Upper lobe of left lung (tissue), 6 donors: ENCODE measurements around the gene SRC. TPM values are rescaled to one million over a fixed set of nuclear protein-coding genes. Genes with fewer than 3 reads are reported as not detected.

Source experiments
- ATAC-seq, 2 donors: fragments of 200-7000 bp; cut with Tn5 transposase; one replicate each; pipeline ENCODE4 v1.9.1; 2022; ENCODE audit warnings: mild to moderate bottlenecking in 2 of 2, moderate library complexity in 2 of 2; ENCODE audit not compliant: low FRiP score in 2 of 2
- DNase-seq, 2 donors: peaks; one replicate each; pipeline ENCODE4 v3.0.0-alpha.2; 2019 to 2020
- H3K27ac ChIP-seq, 4 donors: fragments of 200-600 bp; sonication (generic); one replicate each; pipeline ENCODE4 v1.5.1; 2016 to 2019
- H3K27me3 ChIP-seq, 4 donors: fragments of 200-600 bp; sonication (generic); one replicate each; pipeline ENCODE4 v1.5.1; 2017 to 2019
- H3K36me3 ChIP-seq, 4 donors: fragments of 200-600 bp; sonication (generic); one replicate each; pipeline ENCODE4 v1.5.1; 2016 to 2019
- H3K4me1 ChIP-seq, 4 donors: fragments of 200-600 bp; sonication (generic); one replicate each; pipeline ENCODE4 v1.5.1; 2018 to 2019
- H3K4me3 ChIP-seq, 4 donors: fragments of 200-600 bp; sonication (generic); one replicate each; pipeline ENCODE4 v1.5.1; 2017 to 2019; ENCODE audit warnings: mild to moderate bottlenecking in 2 of 4, moderate library complexity in 1 of 4
- H3K9me3 ChIP-seq, 4 donors: fragments of 200-600 bp; sonication (generic); one replicate each; pipeline ENCODE4 v1.5.1; 2018 to 2019
- EP300 ChIP-seq, 4 donors: sonication (generic); formaldehyde crosslinking; IDR thresholded peaks; one replicate each; pipeline ENCODE4 v1.5.1; 2017; ENCODE audit warnings: antibody characterized with exemption in 4 of 4, control low read depth in 2 of 4
- POLR2A ChIP-seq, 4 donors: fragments of 450-650 bp; IDR thresholded peaks; one replicate each; pipeline ENCODE4 v1.5.1; 2016 to 2017; ENCODE audit warnings: antibody characterized with exemption in 4 of 4, mild to moderate bottlenecking in 2 of 4
- POLR2AphosphoS5 ChIP-seq, 2 donors: sonication (generic); formaldehyde crosslinking; IDR thresholded peaks; one replicate each; pipeline ENCODE4 v1.5.1; 2017; ENCODE audit warnings: antibody characterized with exemption in 2 of 2
- WGBS, 2 donors: methylation state at CpG; one replicate each; pipeline ENCODE4 v1.1.5; 2017 to 2018; 5-methylcytosine and 5-hydroxymethylcytosine counted together
- total RNA-seq, 6 donors: library from RNA; depleted of rRNA in 4 of 6; stranded (reverse); fragments of >200 nt in 4 of 6; gene quantifications; one replicate each; pipeline versions ENCODE4 v1.1.0 to v1.2.1, GENCODE V29; 2016 to 2021
- TF ChIP-seq, protein P1 (sequence below), 6 experiments: fragments of 450-650 bp in 4 of 6; fragments of 200-600 bp in 2 of 6; sonication (generic) in 2 of 6; IDR thresholded peaks; one replicate each; pipeline ENCODE4 v1.5.1; 2016 to 2019; ENCODE audit warnings: antibody characterized with exemption in 6 of 6
- donor health status: DM: no; HTN: no; CAD: no; lungs with moderate emphysema.
- donor health status: DM: no; HTN: yes; CAD: no; lungs with severe emphysema.

SRC gene
- total RNA-seq, 6 donors from 2014 or later = 31.1 to 115 (median 66.8) TPM

- H3K36me3 ChIP-seq = peaks cover 0 to 2% (median 0%) of the 10 kb centered on the region in 4 donors
- H3K27ac ChIP-seq = no peak overlapping the region
- peaks cover 15 to 37% (median 31%) of the 10 kb centered on the region in 4 donors for H3K4me1 ChIP-seq
- H3K4me3 ChIP-seq = no peak overlapping the region
- no peak for DNase-seq
- WGBS, 2 donors = 90 to 92% methylated on average over 6 of the region's 6 CpGs
- H3K27me3 ChIP-seq = no peaks in the 10 kb centered on the region
- TF ChIP-seq POLR2A (IDR thresholded peaks at IDR 0.05) (no peak), EP300 (IDR thresholded peaks at IDR 0.05) (no peak), POLR2AphosphoS5 (IDR thresholded peaks at IDR 0.05) (no peak)
- TF ChIP-seq, protein P1, sequence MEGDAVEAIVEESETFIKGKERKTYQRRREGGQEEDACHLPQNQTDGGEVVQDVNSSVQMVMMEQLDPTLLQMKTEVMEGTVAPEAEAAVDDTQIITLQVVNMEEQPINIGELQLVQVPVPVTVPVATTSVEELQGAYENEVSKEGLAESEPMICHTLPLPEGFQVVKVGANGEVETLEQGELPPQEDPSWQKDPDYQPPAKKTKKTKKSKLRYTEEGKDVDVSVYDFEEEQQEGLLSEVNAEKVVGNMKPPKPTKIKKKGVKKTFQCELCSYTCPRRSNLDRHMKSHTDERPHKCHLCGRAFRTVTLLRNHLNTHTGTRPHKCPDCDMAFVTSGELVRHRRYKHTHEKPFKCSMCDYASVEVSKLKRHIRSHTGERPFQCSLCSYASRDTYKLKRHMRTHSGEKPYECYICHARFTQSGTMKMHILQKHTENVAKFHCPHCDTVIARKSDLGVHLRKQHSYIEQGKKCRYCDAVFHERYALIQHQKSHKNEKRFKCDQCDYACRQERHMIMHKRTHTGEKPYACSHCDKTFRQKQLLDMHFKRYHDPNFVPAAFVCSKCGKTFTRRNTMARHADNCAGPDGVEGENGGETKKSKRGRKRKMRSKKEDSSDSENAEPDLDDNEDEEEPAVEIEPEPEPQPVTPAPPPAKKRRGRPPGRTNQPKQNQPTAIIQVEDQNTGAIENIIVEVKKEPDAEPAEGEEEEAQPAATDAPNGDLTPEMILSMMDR (IDR thresholded peaks at IDR 0.05) = no peak
- no peaks in the 10 kb centered on the region for H3K9me3 ChIP-seq
- no peak for ATAC-seq
Measured at GRCh38 chr20:37360391-37361115, 14.6 kb downstream of the SRC start.

- peaks cover 0 to 5% (median 0%) of the 10 kb centered on the region in 4 donors for H3K36me3 ChIP-seq
- DNase-seq = peak; percentile 18 to 67
- ATAC-seq = no peak
- no peaks in the 10 kb centered on the region for H3K27me3 ChIP-seq
- H3K27ac ChIP-seq = no peak overlapping the region
- H3K4me3 ChIP-seq = no peak overlapping the region
- H3K4me1 ChIP-seq = peaks cover 10 to 30% (median 23%) of the 10 kb centered on the region in 4 donors
- TF ChIP-seq, protein P1 (IDR thresholded peaks at IDR 0.05) = no peak
- TF ChIP-seq POLR2AphosphoS5 (IDR thresholded peaks at IDR 0.05) (no peak), EP300 (IDR thresholded peaks at IDR 0.05) (no peak), POLR2A (IDR thresholded peaks at IDR 0.05) (no peak)
- no peaks in the 10 kb centered on the region for H3K9me3 ChIP-seq
- 85 to 88% methylated on average over 8 of the region's 8 CpGs for WGBS, 2 donors
Measured at GRCh38 chr20:37361336-37361735, 15.4 kb downstream of the SRC start.

- Histone ChIP-seq H3K36me3 (peaks cover 0 to 5% (median 0%) of the 10 kb centered on the region in 4 donors), H3K4me1 (peaks cover under 1 to 21% (median 14%) of the 10 kb centered on the region in 4 donors), H3K27ac (no peak overlapping the region), H3K4me3 (no peak overlapping the region), H3K9me3 (no peaks in the 10 kb centered on the region), H3K27me3 (no peaks in the 10 kb centered on the region)
- TF ChIP-seq POLR2A (IDR thresholded peaks at IDR 0.05) (no peak), POLR2AphosphoS5 (IDR thresholded peaks at IDR 0.05) (no peak), EP300 (IDR thresholded peaks at IDR 0.05) (no peak)
- TF ChIP-seq, protein P1 (IDR thresholded peaks at IDR 0.05) = no peak
- peak in 1 of 2 donors; percentile 29 for DNase-seq
- no peak for ATAC-seq
- WGBS, 2 donors = 88 to 95% methylated on average over 5 to 10 of the region's 10 CpGs
Measured at GRCh38 chr20:37362231-37362792, 16.4 kb downstream of the SRC start.

DNA sequence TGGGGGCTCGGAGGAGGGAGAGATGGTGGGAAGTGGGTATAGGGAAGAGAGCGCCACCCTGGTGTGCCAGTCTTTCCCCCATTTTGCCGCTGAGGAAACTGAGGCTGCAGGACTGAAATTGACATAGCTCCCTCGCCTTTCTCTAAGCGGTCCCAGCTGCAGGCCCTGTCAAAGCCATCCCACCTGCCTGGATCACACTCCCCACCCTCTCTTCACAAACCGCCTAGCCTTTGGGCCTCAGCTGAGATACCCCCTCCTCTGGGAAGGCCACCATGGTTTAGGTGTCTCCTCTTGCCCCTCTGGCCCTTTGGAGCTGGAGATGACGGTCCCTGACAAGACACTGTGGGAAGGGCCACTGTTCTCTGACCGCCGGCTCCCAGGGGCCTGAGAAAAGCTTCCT lies 16.9 kb downstream of the SRC start:
- Histone ChIP-seq H3K9me3 (no peaks in the 10 kb centered on the region), H3K4me1 (peaks cover 0 to 16% (median 11%) of the 10 kb centered on the region in 4 donors), H3K27me3 (no peaks in the 10 kb centered on the region), H3K36me3 (peaks cover 0 to 5% (median 0%) of the 10 kb centered on the region in 4 donors), H3K27ac (no peak overlapping the region), H3K4me3 (no peak overlapping the region)
- peak in 1 of 2 donors; percentile 13 for DNase-seq
- no peak for ATAC-seq
- TF ChIP-seq, protein P1 (IDR thresholded peaks at IDR 0.05) = no peak
- TF ChIP-seq POLR2AphosphoS5 (IDR thresholded peaks at IDR 0.05) = no peak
- 94 to 100% methylated on average over 6 to 9 of the region's 9 CpGs for WGBS, 2 donors
